Endodermal cell (in vitro differentiated cells): ENCODE data around the gene GRID1. TPM values are rescaled to one million over a fixed set of nuclear protein-coding genes. Genes with fewer than 3 reads are reported as not detected.
A peak's percentile ranks its signal among the peaks of the same experiment; 100 is the strongest.

Source experiments
- DNase-seq: peaks from one replicate; pipeline ENCODE4 v3.0.0-alpha.2; 2017
- H3K27ac ChIP-seq: 2 replicates; pipeline ENCODE4 v1.5.1; 2013; ENCODE audit warnings: mild to moderate bottlenecking, low read depth, low read length, moderate library complexity
- H3K27me3 ChIP-seq: 2 replicates; pipeline ENCODE4 v1.6.1; 2013; ENCODE audit warnings: mild to moderate bottlenecking, low read length, moderate library complexity; ENCODE audit not compliant: insufficient read depth, control insufficient read depth, poor library complexity, severe bottlenecking
- H3K36me3 ChIP-seq: 2 replicates; pipeline ENCODE4 v1.7.0; 2013; ENCODE audit warnings: mild to moderate bottlenecking, low read length, moderate library complexity; ENCODE audit not compliant: control insufficient read depth, insufficient read depth
- H3K4me1 ChIP-seq: one replicate; pipeline ENCODE4 v1.7.0; 2013; ENCODE audit warnings: low read length; ENCODE audit not compliant: control insufficient read depth, insufficient read depth
- H3K4me3 ChIP-seq: 2 replicates; pipeline ENCODE4 v1.5.1; 2013; ENCODE audit warnings: mild to moderate bottlenecking, low read length, moderate library complexity
- H3K9ac ChIP-seq: 2 replicates; pipeline ENCODE4 v1.6.1; 2013; ENCODE audit warnings: mild to moderate bottlenecking, low read length, moderate library complexity; ENCODE audit not compliant: poor library complexity, severe bottlenecking; ENCODE audit errors: extremely low read depth
- H3K9me3 ChIP-seq: 2 replicates; pipeline ENCODE4 v1.6.1; 2013; ENCODE audit warnings: mild to moderate bottlenecking, low read length, moderate library complexity; ENCODE audit not compliant: control insufficient read depth
- H3K27ac Mint-ChIP-seq: 2 replicates; pipeline ENCODE4 v1.8.0; 2020; ENCODE audit warnings: mixed read lengths
- H3K27me3 Mint-ChIP-seq: 2 replicates; pipeline ENCODE4 v1.8.0; 2021; ENCODE audit warnings: mild to moderate bottlenecking, mixed read lengths; ENCODE audit not compliant: insufficient read depth
- H3K36me3 Mint-ChIP-seq: 2 replicates; pipeline ENCODE4 v1.8.0; 2020; ENCODE audit warnings: low read depth, mixed read lengths
- H3K4me1 Mint-ChIP-seq: 2 replicates; pipeline ENCODE4 v1.8.0; 2020; ENCODE audit warnings: mixed read lengths
- H3K4me3 Mint-ChIP-seq: 2 replicates; pipeline ENCODE4 v1.8.0; 2020; ENCODE audit warnings: mild to moderate bottlenecking, moderate library complexity, mixed read lengths
- H3K9me3 Mint-ChIP-seq: 2 replicates; pipeline ENCODE4 v1.8.0; 2020; ENCODE audit warnings: mild to moderate bottlenecking, mixed read lengths
- WGBS, 2 experiments: methylation state at CpG; one replicate each; pipeline versions ENCODE4 v1.1.5 to v1.1.7; 2013; ENCODE audit warnings: missing lambda C conversion rate in 2 of 2, mixed read lengths in 1 of 2; ENCODE audit not compliant: insufficient coverage in 1 of 2, insufficient read length in 1 of 2; 5-methylcytosine and 5-hydroxymethylcytosine counted together
- total RNA-seq, 2 donors: library from RNA; stranded (reverse); fragmentation: NEBNext Ultra II Directional in 1 of 2; extraction: Animal tissue kit (Norgen Biotek cat#: 25700) in 1 of 2; gene quantifications; 2 replicates in 1 of 2; 3 replicates in 1 of 2; pipeline ENCODE4 v1.2.1, GENCODE V29; 2021
- TF ChIP-seq, protein P1 (sequence below): fragments of 200-600 bp; sonication (generic); conservative IDR thresholded peaks from 2 replicates; pipeline ENCODE4 v1.5.0; 2021; ENCODE audit warnings: antibody characterized with exemption, mild to moderate bottlenecking

GRID1 gene
- total RNA-seq, 2 donors from 2014 or later = 0.13 to 0.53 TPM

DNA sequence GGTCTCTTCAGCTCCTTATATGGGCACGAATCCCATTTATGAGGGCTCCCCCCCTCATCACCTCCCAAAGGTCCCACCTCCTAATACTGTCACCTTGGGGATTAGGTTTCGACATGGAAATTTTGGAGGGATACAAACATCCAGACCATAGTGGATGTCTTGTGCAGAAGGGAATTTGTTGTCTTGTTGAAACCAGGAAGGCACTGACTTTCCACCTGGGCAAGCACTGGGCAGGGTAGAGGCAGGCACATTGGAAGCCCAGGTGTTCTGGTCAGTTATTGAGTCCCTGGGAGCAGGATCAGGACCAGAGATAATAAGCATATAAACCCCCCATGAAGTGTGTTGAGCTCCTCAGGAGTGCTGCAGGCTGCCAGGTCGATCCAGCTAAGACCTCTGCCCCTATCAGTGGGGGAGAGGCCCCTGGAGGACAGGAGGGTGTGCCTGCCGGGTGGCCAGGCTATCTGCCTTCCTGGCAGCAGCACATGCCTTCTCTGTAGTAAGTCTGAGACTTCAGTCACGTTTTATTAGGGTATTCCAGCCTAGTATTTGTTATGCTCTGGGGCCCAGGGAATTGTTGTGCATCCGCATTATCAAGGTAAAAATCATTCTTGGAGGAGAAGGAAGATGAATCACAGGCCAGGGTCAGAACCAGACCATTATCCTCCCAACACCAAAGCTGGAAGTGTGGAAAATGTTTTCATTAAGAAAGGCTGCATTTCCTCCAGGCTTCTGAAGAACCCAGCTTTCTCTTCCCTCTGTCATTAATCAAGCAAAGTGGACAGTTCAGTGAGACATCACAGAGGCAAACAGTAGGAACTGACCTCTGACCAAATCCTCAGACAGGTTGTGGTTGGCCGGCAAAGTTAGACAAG is 503.1 kb downstream of the GRID1 start:
- Histone ChIP-seq H3K27me3 (no peaks in the 10 kb centered on the region), H3K27ac (peak overlapping the region; percentile 10), H3K9ac (no peak overlapping the region), H3K9me3 (no peaks in the 10 kb centered on the region), H3K36me3 (no peaks in the 10 kb centered on the region), H3K4me1 (no peaks in the 10 kb centered on the region), H3K4me3 (no peak overlapping the region)
- TF ChIP-seq, protein P1, sequence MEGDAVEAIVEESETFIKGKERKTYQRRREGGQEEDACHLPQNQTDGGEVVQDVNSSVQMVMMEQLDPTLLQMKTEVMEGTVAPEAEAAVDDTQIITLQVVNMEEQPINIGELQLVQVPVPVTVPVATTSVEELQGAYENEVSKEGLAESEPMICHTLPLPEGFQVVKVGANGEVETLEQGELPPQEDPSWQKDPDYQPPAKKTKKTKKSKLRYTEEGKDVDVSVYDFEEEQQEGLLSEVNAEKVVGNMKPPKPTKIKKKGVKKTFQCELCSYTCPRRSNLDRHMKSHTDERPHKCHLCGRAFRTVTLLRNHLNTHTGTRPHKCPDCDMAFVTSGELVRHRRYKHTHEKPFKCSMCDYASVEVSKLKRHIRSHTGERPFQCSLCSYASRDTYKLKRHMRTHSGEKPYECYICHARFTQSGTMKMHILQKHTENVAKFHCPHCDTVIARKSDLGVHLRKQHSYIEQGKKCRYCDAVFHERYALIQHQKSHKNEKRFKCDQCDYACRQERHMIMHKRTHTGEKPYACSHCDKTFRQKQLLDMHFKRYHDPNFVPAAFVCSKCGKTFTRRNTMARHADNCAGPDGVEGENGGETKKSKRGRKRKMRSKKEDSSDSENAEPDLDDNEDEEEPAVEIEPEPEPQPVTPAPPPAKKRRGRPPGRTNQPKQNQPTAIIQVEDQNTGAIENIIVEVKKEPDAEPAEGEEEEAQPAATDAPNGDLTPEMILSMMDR = no peak
- no peaks in the 10 kb centered on the region for H3K27me3 Mint-ChIP-seq
- H3K9me3 Mint-ChIP-seq = no peaks in the 10 kb centered on the region
- no peak overlapping the region for H3K4me3 Mint-ChIP-seq
- no peak for DNase-seq
- H3K27ac Mint-ChIP-seq = no peak overlapping the region
- WGBS, 2 experiments = 60 to 90% methylated on average over 1 to 6 of the region's 7 CpGs
- no peaks in the 10 kb centered on the region for H3K36me3 Mint-ChIP-seq
- peaks cover 17% of the 10 kb centered on the region for H3K4me1 Mint-ChIP-seq

DNA sequence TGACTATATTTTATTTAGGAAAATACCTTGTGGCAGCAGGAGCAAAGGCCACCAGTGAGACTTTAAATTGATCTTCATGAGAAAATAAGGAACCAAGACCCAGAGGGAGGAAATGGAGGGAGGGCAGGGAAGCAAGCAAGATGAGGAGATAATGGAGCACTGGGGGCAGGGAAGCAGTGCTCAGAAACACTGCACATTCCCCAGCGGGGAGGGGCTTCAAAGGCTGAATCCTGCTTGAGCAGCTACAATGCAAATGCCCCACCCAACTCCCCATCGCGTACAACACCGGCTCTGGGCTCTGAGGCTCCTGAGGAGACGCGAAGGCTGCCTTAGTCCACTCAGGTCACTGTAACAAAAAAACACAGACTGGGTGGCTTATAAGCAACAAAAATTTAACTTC is 503.8 kb downstream of the GRID1 start:
- H3K36me3 Mint-ChIP-seq = no peaks in the 10 kb centered on the region
- Histone ChIP-seq H3K27me3 (no peaks in the 10 kb centered on the region), H3K4me3 (no peak overlapping the region), H3K27ac (no peak overlapping the region), H3K4me1 (no peaks in the 10 kb centered on the region), H3K9ac (no peak overlapping the region), H3K9me3 (no peaks in the 10 kb centered on the region), H3K36me3 (no peaks in the 10 kb centered on the region)
- no peaks in the 10 kb centered on the region for H3K9me3 Mint-ChIP-seq
- 85 to 91% methylated on average over 4 to 6 of the region's 6 CpGs for WGBS, 2 experiments
- TF ChIP-seq, protein P1 = no peak
- H3K27ac Mint-ChIP-seq = no peak overlapping the region
- DNase-seq = no peak
- H3K4me1 Mint-ChIP-seq = peaks cover 17% of the 10 kb centered on the region
- no peaks in the 10 kb centered on the region for H3K27me3 Mint-ChIP-seq
- H3K4me3 Mint-ChIP-seq = no peak overlapping the region

DNA sequence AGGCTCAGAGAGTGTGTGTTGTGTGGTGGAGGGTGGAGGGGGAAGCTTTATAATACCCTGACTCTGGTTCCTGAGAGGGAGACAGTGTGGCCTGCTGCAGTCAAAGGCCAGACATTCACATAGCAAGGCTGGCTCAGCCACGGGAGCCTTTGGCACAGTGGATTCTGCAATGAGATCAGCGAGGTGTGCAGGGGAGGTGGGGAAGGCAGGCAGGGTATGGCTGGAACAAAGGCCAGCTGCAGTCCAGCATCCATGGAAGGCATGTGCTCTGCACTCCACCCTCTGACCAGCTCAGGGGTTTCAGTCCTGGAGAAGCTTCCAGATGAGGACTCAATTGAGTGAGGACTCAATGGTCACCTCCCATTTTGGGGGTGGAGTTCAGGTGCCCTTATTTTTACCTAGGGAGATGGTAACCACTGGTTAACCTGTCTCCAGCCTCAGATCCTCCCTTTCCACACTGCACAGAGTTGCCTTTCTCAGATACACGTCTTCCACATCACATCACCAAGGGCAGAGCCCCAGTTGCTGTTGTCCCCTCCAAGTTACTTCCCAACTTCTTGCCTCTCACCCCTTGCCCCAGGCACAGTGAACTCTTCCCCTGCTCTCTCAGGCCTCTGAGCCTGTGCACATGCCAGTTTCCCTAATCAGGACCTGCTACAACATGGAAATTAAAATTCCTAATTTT is 504.9 kb downstream of the GRID1 start:
- no peak overlapping the region for H3K4me3 Mint-ChIP-seq
- H3K9ac ChIP-seq = no peak overlapping the region
- H3K4me1 Mint-ChIP-seq = peaks cover 17% of the 10 kb centered on the region
- H3K4me3 ChIP-seq = no peak overlapping the region
- 72 to 92% methylated on average over 3 of the region's 3 CpGs for WGBS, 2 experiments
- TF ChIP-seq, protein P1 = no peak
- H3K27ac Mint-ChIP-seq = no peak overlapping the region
- H3K27me3 Mint-ChIP-seq = no peaks in the 10 kb centered on the region
- no peaks in the 10 kb centered on the region for H3K4me1 ChIP-seq
- H3K36me3 Mint-ChIP-seq = no peaks in the 10 kb centered on the region
- no peaks in the 10 kb centered on the region for H3K9me3 ChIP-seq
- H3K27ac ChIP-seq = no peak overlapping the region
- H3K9me3 Mint-ChIP-seq = no peaks in the 10 kb centered on the region
- no peaks in the 10 kb centered on the region for H3K27me3 ChIP-seq
- H3K36me3 ChIP-seq = no peaks in the 10 kb centered on the region
- no peak for DNase-seq
